GM21737 (cell line): Measurements from ENCODE around the gene RUNX2.
"Not testable (repeated sequence)": the region's sequence is repeated elsewhere in the genome, so short reads cannot be mapped to it uniquely, and the experiment has no call there.

ENCODE experiments used
- ATAC-seq: cut with Tn5 transposase; IDR thresholded peaks from one replicate; pipeline ENCODE4 v1.9.1; 2021; ENCODE audit warnings: mild to moderate bottlenecking, moderate library complexity; ENCODE audit not compliant: unreplicated experiment

Gene RUNX2

GRCh38 chr6:45450831-45451230 lies 122.7 kb downstream of the RUNX2 start:
- ATAC-seq, result no peak

GRCh38 chr6:45454008-45454911 lies 126.1 kb downstream of the RUNX2 start:
- no peak for ATAC-seq

- ATAC-seq, result no peak
Measured at GRCh38 chr6:45455408-45455807, 127.3 kb downstream of the RUNX2 start.

GRCh38 chr6:45457141-45457540 lies 129.0 kb downstream of the RUNX2 start:
- ATAC-seq, result no peak

GRCh38 chr6:45458672-45459071 lies 130.5 kb downstream of the RUNX2 start:
- ATAC-seq, result no peak

GRCh38 chr6:45460166-45460565 lies 132.0 kb downstream of the RUNX2 start:
- no peak for ATAC-seq

- no peak for ATAC-seq
Measured at GRCh38 chr6:45461486-45461885, 133.4 kb downstream of the RUNX2 start.

- no peak for ATAC-seq
Measured at GRCh38 chr6:45462190-45463134, 134.3 kb downstream of the RUNX2 start.

GRCh38 chr6:45464685-45465084 lies 136.6 kb downstream of the RUNX2 start:
- ATAC-seq, result no peak

- no peak for ATAC-seq
Measured at GRCh38 chr6:45466686-45467085, 138.6 kb downstream of the RUNX2 start.

- not testable (repeated sequence) for ATAC-seq
Measured at GRCh38 chr6:45467417-45467816, 139.3 kb downstream of the RUNX2 start.

- ATAC-seq, result no peak
Measured at GRCh38 chr6:45467853-45468252, 139.7 kb downstream of the RUNX2 start.

- no peak for ATAC-seq
Measured at GRCh38 chr6:45469663-45470062, 141.5 kb downstream of the RUNX2 start.

GRCh38 chr6:45470131-45470738 lies 142.1 kb downstream of the RUNX2 start:
- ATAC-seq, result no peak

- ATAC-seq, result no peak
Measured at GRCh38 chr6:45472382-45472781, 144.3 kb downstream of the RUNX2 start.

GRCh38 chr6:45473121-45473993 lies 145.2 kb downstream of the RUNX2 start:
- no peak for ATAC-seq

- no peak for ATAC-seq
Measured at GRCh38 chr6:45474376-45474775, 146.2 kb downstream of the RUNX2 start.

- ATAC-seq, result no peak
Measured at GRCh38 chr6:45476341-45476740, 148.2 kb downstream of the RUNX2 start.

- ATAC-seq, result no peak
Measured at GRCh38 chr6:45477278-45477677, 149.1 kb downstream of the RUNX2 start.

- no peak for ATAC-seq
Measured at GRCh38 chr6:45477790-45478189, 149.7 kb downstream of the RUNX2 start.
